ENCODE results near the gene SLC24A1.

SLC24A1 gene

GRCh38 chr15:65653801-65654521 is 32.2 kb downstream of the SLC24A1 start:
- DNase-seq: peak; percentile 23

- DNase-seq: no peak
These were observed 33.3 kb downstream of the SLC24A1 start for GRCh38 chr15:65655026-65655425.

GRCh38 chr15:65655457-65655856 is 33.7 kb downstream of the SLC24A1 start:
- no peak for DNase-seq

GRCh38 chr15:65659502-65660052 is 37.8 kb downstream of the SLC24A1 start:
- no peak for DNase-seq

- peak; percentile 82 for DNase-seq
These were observed 39.2 kb downstream of the SLC24A1 start for GRCh38 chr15:65660927-65661326.

- DNase-seq: no peak
These were observed 41.8 kb downstream of the SLC24A1 start for GRCh38 chr15:65663521-65663920.

- DNase-seq: peak; percentile 53
These were observed 44.5 kb downstream of the SLC24A1 start for GRCh38 chr15:65666257-65666656.

- no peak for DNase-seq
These were observed 53.8 kb downstream of the SLC24A1 start for GRCh38 chr15:65675551-65675950.

- DNase-seq: no peak
These were observed 54.4 kb downstream of the SLC24A1 start for GRCh38 chr15:65676123-65676522.

- DNase-seq: no peak
These were observed 58.8 kb downstream of the SLC24A1 start for GRCh38 chr15:65680544-65680943.

- DNase-seq: no peak
These were observed 60.7 kb downstream of the SLC24A1 start for GRCh38 chr15:65682404-65682911.

- no peak for DNase-seq
These were observed 66.7 kb downstream of the SLC24A1 start for GRCh38 chr15:65688462-65688861.

GRCh38 chr15:65690173-65690572 is 68.4 kb downstream of the SLC24A1 start:
- no peak for DNase-seq

- DNase-seq: no peak
These were observed 69.0 kb downstream of the SLC24A1 start for GRCh38 chr15:65690778-65691177.

- no peak for DNase-seq
These were observed 73.3 kb downstream of the SLC24A1 start for GRCh38 chr15:65695081-65695480.
